ENCODE data around the gene REXO4. TPM values are rescaled to one million over a fixed set of nuclear protein-coding genes. Genes with fewer than 3 reads are reported as not detected.

The REXO4 gene
- total and polyA plus RNA-seq, 9 of the 15 experiments (the other 6 are each of a cell fraction or from before 2014, with no cell fraction given): 3.4 to 72.9 (median 31.1) TPM

GRCh38 chr9:133361507-133362092 lies 56.2 kb downstream of the REXO4 start (continued):
- no peak for TF ChIP-seq STAT5B (CRISPR knock-in tag; IDR thresholded peaks at IDR 0.05)
- TF ChIP-seq POLR2AphosphoS2 (IDR thresholded peaks at IDR 0.05; ENCODE audit: low read length): peak; percentile 94
- no peak for TF ChIP-seq DACH1 (IDR thresholded peaks at IDR 0.05; ENCODE audit: partially characterized antibody)
- no peak for TF ChIP-seq FUS (optimal IDR thresholded peaks at IDR 0.05; ENCODE audit: low read depth, low read length)

- H3K9ac ChIP-seq (ENCODE audit: insufficient read depth in 1 of 2, low read depth in 2 of 2, low read length in 2 of 2): peak overlapping the region in 1 of 2 experiments; percentile 70; a peak in 1 of 4 replicates
- POLR2A ChIA-PET: interaction anchor here (0.7 to 7.4 kb wide), 6 partner anchors 10 to 461 kb away, joined by 3 to 109 read pairs (median 6); partner anchors contain the start of gene CACFD1
- peak; percentile 64 for FAIRE-seq
- H3K79me2 ChIP-seq (ENCODE audit: control insufficient read depth, insufficient read depth, low read length): peaks cover 26% of the 10 kb centered on the region
- no TSS peak for BruUV-seq (replicated peaks)
- intact Hi-C loops (cut with micrococcal nuclease): no loop called here
- no peak for DNase-seq (ENCODE audit: extremely low read depth in 1 of 4, low spot score in 3 of 4)
- H4K20me1 ChIP-seq (replicated peaks; ENCODE audit: control insufficient read depth, insufficient read depth, low read length): peaks cover 35% of the 10 kb centered on the region
- no peaks in the 10 kb centered on the region for H3K27me3 ChIP-seq (ENCODE audit: control insufficient read depth in 2 of 2, insufficient read depth in 2 of 2, low read length in 2 of 2)
- no peaks in the 10 kb centered on the region for H3K9me3 ChIP-seq (replicated peaks; ENCODE audit: control insufficient read depth, insufficient read depth, low read depth, low read length)
- 86% methylated on average over 18 of the region's 21 CpGs for WGBS (ENCODE audit: insufficient coverage, low coverage, missing lambda C conversion rate)
- no peak overlapping the region for H2AFZ ChIP-seq (ENCODE audit: low read depth, low read length)
- peaks cover 82% of the 10 kb centered on the region for H3K36me3 ChIP-seq (ENCODE audit: control insufficient read depth, insufficient read depth, low read length)
- CTCF ChIA-PET (ENCODE audit: low intra/inter-chr PET ratio): no interaction called here
- H3K9me1 ChIP-seq (ENCODE audit: control insufficient read depth, insufficient read depth, low read length): no peaks in the 10 kb centered on the region
- in situ Hi-C loops (cut with MboI): no loop called here
- no peak overlapping the region for H3K27ac ChIP-seq (ENCODE audit: extremely low read depth, low read depth, low read length)
- H3K4me1 ChIP-seq (replicated peaks in 1 of 2; ENCODE audit: control insufficient read depth in 2 of 2, insufficient read depth in 2 of 2, low read length in 2 of 2): peaks cover 13 to 42% of the 10 kb centered on the region in 2 experiments; a peak in 4 of 5 replicates
- H3K4me3 ChIP-seq: no peak overlapping the region
- peak; percentile 1; the same call in 1 of the 3 replicates for ATAC-seq
- no peak overlapping the region for H3K4me2 ChIP-seq (ENCODE audit: insufficient read depth, low read length)
- TF ChIP-seq SRSF3 (IDR thresholded peaks at IDR 0.05; ENCODE audit: insufficient read depth, low read length) (no peak), SUPT5H (IDR thresholded peaks at IDR 0.05) (peak; percentile 61), E4F1 (CRISPR knock-in tag; IDR thresholded peaks at IDR 0.05; ENCODE audit: borderline replicate concordance) (no peak), PRDM10 (IDR thresholded peaks at IDR 0.05; ENCODE audit: partially characterized antibody) (no peak), E2F8 (IDR thresholded peaks at IDR 0.05; ENCODE audit: low read depth, partially characterized antibody) (peak; percentile 25), POLR2A (conservative IDR thresholded peaks at IDR 0.05) (peak; percentile 61)
Measured at GRCh38 chr9:133360400-133361393, 57.1 kb downstream of the REXO4 start.
